Adrenal gland (tissue), 5 donors: ENCODE data around the gene ADAMTS6.

Source experiments
- CTCF ChIP-seq, 6 experiments: fragments of 450-650 bp in 4 of 6; fragments of 200-600 bp in 2 of 6; sonication (generic) in 1 of 6; IDR thresholded peaks; 1 replicate in 5 of 6; 2 replicates in 1 of 6; pipeline versions ENCODE4 v1.5.1 to v1.8.0; 2016 to 2021; ENCODE audit warnings: antibody characterized with exemption in 6 of 6, mild to moderate bottlenecking in 2 of 6, moderate library complexity in 1 of 6
- POLR2A ChIP-seq, 2 donors: fragments of 450-650 bp; IDR thresholded peaks; one replicate each; pipeline ENCODE4 v1.6.1; 2017; ENCODE audit warnings: antibody characterized with exemption in 2 of 2, mild to moderate bottlenecking in 2 of 2, moderate library complexity in 1 of 2
- donor health status: DM: no; HTN: no; CAD: no.

- TF ChIP-seq POLR2A (IDR thresholded peaks at IDR 0.05) = no peak
- no peak for TF ChIP-seq CTCF (IDR thresholded peaks at IDR 0.05)
Observed at GRCh38 chr5:65261499-65261898, 220.2 kb downstream of the ADAMTS6 start.
